Measurements from ENCODE around the gene MAPKAP1. TPM values are rescaled to one million over a fixed set of nuclear protein-coding genes. Genes with fewer than 3 reads are reported as not detected.

The MAPKAP1 gene
- total and polyA plus RNA-seq, 2 of the 13 experiments (the other 11 are each of a cell fraction or from before 2014, with no cell fraction given), result 45.0 to 64.3 TPM

GRCh38 chr9:125496313-125496834 lies 210.6 kb downstream of the MAPKAP1 start:
- H3K36me3 ChIP-seq (replicated peaks in 1 of 2; ENCODE audit: control insufficient read depth in 1 of 2, insufficient read depth in 2 of 2, low read length in 2 of 2), result no peaks in the 10 kb centered on the region
- ChIA-PET POLR2A (no interaction called here), CTCF (ENCODE audit: low intra/inter-chr PET ratio, low total read pairs) (no interaction called here)
- no peaks in the 10 kb centered on the region for H3K27me3 ChIP-seq (ENCODE audit: control insufficient read depth in 1 of 2, insufficient read depth in 2 of 2, low read length in 2 of 2)
- no peak overlapping the region for H3K27ac ChIP-seq (ENCODE audit: extremely low read length, insufficient read depth, low read length)
- no peak for FAIRE-seq
- in situ Hi-C loops (cut with HindIII; ENCODE audit: extremely low pct_ligation_motif_present, low pct_unique_long_range_greater_than_20kb), result no loop called here
- H3K4me2 ChIP-seq (ENCODE audit: low read depth, low read length), result no peak overlapping the region
- BruUV-seq (replicated peaks), result no TSS peak
- no peaks in the 10 kb centered on the region for H3K79me2 ChIP-seq (ENCODE audit: insufficient read depth, low read length)
- no peak for TF ChIP-seq TRAFD1 (CRISPR knock-in tag; IDR thresholded peaks at IDR 0.05; ENCODE audit: borderline replicate concordance)
- no peak for TF ChIP-seq ZNF704 (CRISPR knock-in tag; IDR thresholded peaks at IDR 0.05; ENCODE audit: borderline replicate concordance)
- no peak for TF ChIP-seq EP300 (IDR thresholded peaks at IDR 0.05; ENCODE audit: low read depth in 2 of 2, low read length in 2 of 2)
- TF ChIP-seq EP300 (CRISPR knock-in tag; IDR thresholded peaks at IDR 0.05; ENCODE audit: borderline replicate concordance), result no peak
- TF ChIP-seq SALL1 (CRISPR knock-in tag; IDR thresholded peaks at IDR 0.05), result no peak
- no peak for TF ChIP-seq CEBPB (IDR thresholded peaks at IDR 0.05; ENCODE audit: borderline replicate concordance, low read depth, low read length)
- no peak for TF ChIP-seq ZSCAN9 (CRISPR knock-in tag; IDR thresholded peaks at IDR 0.05; ENCODE audit: borderline replicate concordance)
- H3K4me1 ChIP-seq (ENCODE audit: insufficient read depth, low read length), result peaks cover 26% of the 10 kb centered on the region
- intact Hi-C loops (cut with micrococcal nuclease; ENCODE audit: unreplicated experiment), result no loop called here
- H3K4me3 ChIP-seq (replicated peaks in 1 of 3; ENCODE audit: insufficient read depth in 1 of 3, low read depth in 2 of 3, low read length in 3 of 3), result no peak overlapping the region
- no peaks in the 10 kb centered on the region for H4K20me1 ChIP-seq (ENCODE audit: insufficient read depth, low read length)
- no peak for ATAC-seq
- WGBS (ENCODE audit: low lambda C conversion rate), result 93% methylated on average over 7 of the region's 7 CpGs
- no peaks in the 10 kb centered on the region for H3K9me3 ChIP-seq (ENCODE audit: low read length)
- no peak overlapping the region for H2AFZ ChIP-seq (ENCODE audit: low read length)
- H3K9ac ChIP-seq (ENCODE audit: insufficient read depth, low read depth, low read length), result no peak overlapping the region
- no peak for DNase-seq (ENCODE audit: low spot score)

Data from HepG2 (cell line).